ENCODE results near the gene PCOLCE2.

Gene PCOLCE2

GRCh38 chr3:142808103-142808917 is 80.6 kb downstream of the PCOLCE2 start:
- no peak for DNase-seq

- no peak for DNase-seq
Observed at GRCh38 chr3:142802891-142803290, 86.0 kb downstream of the PCOLCE2 start.

- DNase-seq = no peak
Observed at GRCh38 chr3:142801746-142802145, 87.1 kb downstream of the PCOLCE2 start.

GRCh38 chr3:142796823-142797222 is 92.1 kb downstream of the PCOLCE2 start:
- no peak for DNase-seq

GRCh38 chr3:142795332-142795731 is 93.6 kb downstream of the PCOLCE2 start:
- DNase-seq = no peak

GRCh38 chr3:142794508-142794907 is 94.4 kb downstream of the PCOLCE2 start:
- DNase-seq = no peak

- no peak for DNase-seq
Observed at GRCh38 chr3:142787719-142788118, 101.2 kb downstream of the PCOLCE2 start.

- DNase-seq = no peak
Observed at GRCh38 chr3:142785996-142786395, 102.9 kb downstream of the PCOLCE2 start.

- DNase-seq = no peak
Observed at GRCh38 chr3:142784228-142784627, 104.7 kb downstream of the PCOLCE2 start.

GRCh38 chr3:142782616-142783015 is 106.3 kb downstream of the PCOLCE2 start:
- DNase-seq = no peak

- no peak for DNase-seq
Observed at GRCh38 chr3:142779591-142779990, 109.3 kb downstream of the PCOLCE2 start.

GRCh38 chr3:142778541-142778940 is 110.3 kb downstream of the PCOLCE2 start:
- DNase-seq = no peak

- DNase-seq = no peak
Observed at GRCh38 chr3:142777927-142778326, 111.0 kb downstream of the PCOLCE2 start.

- no peak for DNase-seq
Observed at GRCh38 chr3:142768338-142768737, 120.5 kb downstream of the PCOLCE2 start.

Data from activated CD4-positive, alpha-beta T cell treated with anti-CD3 and anti-CD28 coated beads for 1 hour (primary cell).